GM12878 (cell line): ENCODE results near the gene WDFY1. TPM values are rescaled to one million over a fixed set of nuclear protein-coding genes. Genes with fewer than 3 reads are reported as not detected.

Experiments used
- ATF3 ChIP-seq: IDR thresholded peaks from 2 replicates; pipeline ENCODE4 v1.6.1; 2011; ENCODE audit warnings: low read depth, mild to moderate bottlenecking, low read length, moderate library complexity, borderline replicate concordance; ENCODE audit errors: extremely low read depth
- CEBPZ ChIP-seq: fragments of 150-350 bp; IDR thresholded peaks from 2 replicates; pipeline ENCODE4 v1.6.1; 2016; ENCODE audit warnings: low read depth, low read length
- CHD1 ChIP-seq: IDR thresholded peaks from 2 replicates; pipeline ENCODE4 v1.6.1; 2012; ENCODE audit warnings: low read depth, low read length, improper control_type of control experiment
- CREM ChIP-seq: IDR thresholded peaks from 2 replicates; pipeline ENCODE4 v1.6.1; 2014; ENCODE audit warnings: antibody characterized with exemption, low read depth
- IRF4 ChIP-seq: IDR thresholded peaks from 2 replicates; pipeline ENCODE4 v1.6.1; 2011; ENCODE audit warnings: low read depth, low read length
- TARDBP ChIP-seq: IDR thresholded peaks from 2 replicates; pipeline ENCODE4 v1.6.1; 2016; ENCODE audit warnings: borderline replicate concordance
- ZBTB4 ChIP-seq: fragments of 450-650 bp; formaldehyde crosslinking; IDR thresholded peaks from 2 replicates; pipeline ENCODE4 v1.4.0; 2022; ENCODE audit warnings: mild to moderate bottlenecking, moderate library complexity
- polyA plus RNA-seq, 11 experiments: library from polyadenylated mRNA; depleted of rRNA in 4 of 11; unstranded in 6 of 11; stranded (reverse) in 5 of 11; fragments of >200 nt; fragmentation: Nextera tagmentation in 4 of 11; fragmentation: Illumina TruSeq in 1 of 11; extraction: Ambion mirVana in 4 of 11; extraction: Trizol in 1 of 11; gene quantifications; 1 replicate in 1 of 11; 2 replicates in 10 of 11; pipeline versions ENCODE4 v1.2.1 to v1.2.3, GENCODE V29; 2011 to 2016; ENCODE audit warnings: inconsistent platforms in 2 of 11, missing spikeins in 2 of 11, low read depth in 1 of 11
- total RNA-seq, 4 experiments: library from RNA; depleted of rRNA in 3 of 4; stranded (reverse); fragments of >200 nt in 3 of 4; fragmentation: Illumina TruSeq in 1 of 4; extraction: Trizol in 1 of 4; gene quantifications; 2 replicates each; pipeline versions ENCODE4 v1.2.1 to v1.2.3, GENCODE V29; 2013 to 2021

Gene WDFY1
- total and polyA plus RNA-seq, 10 of the 15 experiments (the other 5 are each of a cell fraction or from before 2014, with no cell fraction given) = 2.9 to 28.1 (median 13.1) TPM

- TF ChIP-seq ATF3 (no peak), CEBPZ (no peak), IRF4 (no peak), TARDBP (no peak), CHD1 (no peak), CREM (no peak), ZBTB4 (CRISPR knock-in tag) (no peak)
These were observed 39.1 kb downstream of the WDFY1 start (continued) for GRCh38 chr2:223905996-223906395.
